Left lung (tissue), 10 donors: Measurements from ENCODE around the gene ZBTB20. TPM values are rescaled to one million over a fixed set of nuclear protein-coding genes. Genes with fewer than 3 reads are reported as not detected.

ENCODE experiments used
- ATAC-seq: fragments of 200-7000 bp; cut with Tn5 transposase; one replicate; pipeline ENCODE4 v1.9.1; 2020; ENCODE audit warnings: moderate library complexity
- DNase-seq, 4 donors: peaks; one replicate each; pipeline ENCODE4 v3.0.0-alpha.2; 2013 to 2020
- H3K27ac ChIP-seq, 2 donors: fragments of 200-600 bp; sonication (generic) in 1 of 2; one replicate each; pipeline versions ENCODE4 v1.5.0 to v1.8.0; 2020 to 2021
- H3K27me3 ChIP-seq, 2 donors: fragments of 200-600 bp; sonication (generic) in 1 of 2; one replicate each; pipeline versions ENCODE4 v1.5.0 to v1.8.0; 2020 to 2021
- H3K36me3 ChIP-seq, 2 donors: fragments of 200-600 bp; sonication (generic) in 1 of 2; one replicate each; pipeline versions ENCODE4 v1.5.0 to v1.8.0; 2020 to 2021
- H3K4me1 ChIP-seq, 2 donors: fragments of 200-600 bp; one replicate each; pipeline ENCODE4 v1.8.0; 2021
- H3K4me3 ChIP-seq, 2 donors: fragments of 200-600 bp; sonication (generic) in 1 of 2; one replicate each; pipeline versions ENCODE4 v1.5.0 to v1.8.0; 2020 to 2021; ENCODE audit warnings: mild to moderate bottlenecking in 1 of 2
- H3K9me3 ChIP-seq, 2 donors: fragments of 200-600 bp; sonication (generic) in 1 of 2; one replicate each; pipeline versions ENCODE4 v1.5.0 to v1.8.0; 2020 to 2021
- CTCF ChIP-seq, 2 donors: fragments of 200-600 bp; sonication (generic) in 1 of 2; IDR thresholded peaks; one replicate each; pipeline versions ENCODE4 v1.5.0 to v1.8.0; 2021; ENCODE audit warnings: antibody characterized with exemption in 2 of 2
- intact Hi-C, 2 donors: fragments of 100-400 bp; cut with DNase I; formaldehyde crosslinking; loops; one replicate each; pipeline versions ENCODE4 v1.11.2 to v1.14.2; 2022
- polyA plus RNA-seq, 6 donors: library from polyadenylated mRNA; unstranded; fragments of 120-200 nt; gene quantifications; one replicate each; pipeline ENCODE4 v1.2.1, GENCODE V29; 2013; ENCODE audit not compliant: insufficient read length in 6 of 6
- total RNA-seq, 2 donors: library from RNA; stranded (reverse); fragmentation: NEBNext Ultra II Directional; extraction: Animal tissue kit (Norgen Biotek cat#: 25700); gene quantifications; one replicate each; pipeline ENCODE4 v1.2.1, GENCODE V29; 2021
- donor health status: DM: no; HTN: yes; CAD: no.
- donor health status: DM: no; HTN: no; CAD: no.

The ZBTB20 gene
- total and polyA plus RNA-seq, 8 donors: 1.1 to 63.5 (median 6.0) TPM

- Histone ChIP-seq H3K4me1 (no peaks in the 10 kb centered on the region), H3K36me3 (no peaks in the 10 kb centered on the region), H3K4me3 (no peak overlapping the region), H3K27ac (no peak overlapping the region), H3K27me3 (no peaks in the 10 kb centered on the region), H3K9me3 (no peaks in the 10 kb centered on the region)
- ATAC-seq (no peak), DNase-seq (no peak)
- TF ChIP-seq CTCF (IDR thresholded peaks at IDR 0.05): no peak
- intact Hi-C loops: no loop called here
Measured at GRCh38 chr3:114553949-114554593, 593.0 kb downstream of the ZBTB20 start.

- ATAC-seq (no peak), DNase-seq (no peak)
- TF ChIP-seq CTCF (IDR thresholded peaks at IDR 0.05): no peak
- Histone ChIP-seq H3K36me3 (no peaks in the 10 kb centered on the region), H3K4me1 (no peaks in the 10 kb centered on the region), H3K27me3 (no peaks in the 10 kb centered on the region), H3K27ac (no peak overlapping the region), H3K4me3 (no peak overlapping the region), H3K9me3 (no peaks in the 10 kb centered on the region)
- intact Hi-C loops: no loop called here
Measured at GRCh38 chr3:114552527-114552812, 594.6 kb downstream of the ZBTB20 start.

GRCh38 chr3:114551770-114552526 lies 595.1 kb downstream of the ZBTB20 start:
- intact Hi-C loops: no loop called here
- no peak for TF ChIP-seq CTCF (IDR thresholded peaks at IDR 0.05)
- ATAC-seq (peak; percentile 54), DNase-seq (no peak)
- no peak overlapping the region for H3K27ac ChIP-seq
- H3K36me3 ChIP-seq: no peaks in the 10 kb centered on the region
- no peaks in the 10 kb centered on the region for H3K27me3 ChIP-seq
- H3K9me3 ChIP-seq: no peaks in the 10 kb centered on the region
- H3K4me1 ChIP-seq: no peaks in the 10 kb centered on the region
- H3K4me3 ChIP-seq: no peak overlapping the region

GRCh38 chr3:114550165-114550564 lies 596.9 kb downstream of the ZBTB20 start:
- Histone ChIP-seq H3K9me3 (no peaks in the 10 kb centered on the region), H3K36me3 (no peaks in the 10 kb centered on the region), H3K4me1 (no peaks in the 10 kb centered on the region), H3K27me3 (no peaks in the 10 kb centered on the region), H3K4me3 (no peak overlapping the region), H3K27ac (no peak overlapping the region)
- DNase-seq (peak in 2 of 4 donors; percentile 36 to 46), ATAC-seq (no peak)
- intact Hi-C loops: no loop called here
- no peak for TF ChIP-seq CTCF (IDR thresholded peaks at IDR 0.05)

- Histone ChIP-seq H3K4me1 (no peaks in the 10 kb centered on the region), H3K27me3 (no peaks in the 10 kb centered on the region), H3K27ac (no peak overlapping the region), H3K4me3 (no peak overlapping the region), H3K9me3 (no peaks in the 10 kb centered on the region), H3K36me3 (no peaks in the 10 kb centered on the region)
- DNase-seq: no peak
- TF ChIP-seq CTCF (IDR thresholded peaks at IDR 0.05): no peak
- intact Hi-C loops: no loop called here
- ATAC-seq: no peak
Measured at GRCh38 chr3:114545193-114545592, 601.9 kb downstream of the ZBTB20 start.
